GM19035 (cell line): Measurements from ENCODE around the gene ARID5B.
"Not testable (repeated sequence)": the region's sequence is repeated elsewhere in the genome, so short reads cannot be mapped to it uniquely, and the experiment has no call there.

ENCODE experiments used
- ATAC-seq: cut with Tn5 transposase; IDR thresholded peaks from one replicate; pipeline ENCODE4 v1.9.1; 2021; ENCODE audit not compliant: unreplicated experiment

ARID5B gene

DNA sequence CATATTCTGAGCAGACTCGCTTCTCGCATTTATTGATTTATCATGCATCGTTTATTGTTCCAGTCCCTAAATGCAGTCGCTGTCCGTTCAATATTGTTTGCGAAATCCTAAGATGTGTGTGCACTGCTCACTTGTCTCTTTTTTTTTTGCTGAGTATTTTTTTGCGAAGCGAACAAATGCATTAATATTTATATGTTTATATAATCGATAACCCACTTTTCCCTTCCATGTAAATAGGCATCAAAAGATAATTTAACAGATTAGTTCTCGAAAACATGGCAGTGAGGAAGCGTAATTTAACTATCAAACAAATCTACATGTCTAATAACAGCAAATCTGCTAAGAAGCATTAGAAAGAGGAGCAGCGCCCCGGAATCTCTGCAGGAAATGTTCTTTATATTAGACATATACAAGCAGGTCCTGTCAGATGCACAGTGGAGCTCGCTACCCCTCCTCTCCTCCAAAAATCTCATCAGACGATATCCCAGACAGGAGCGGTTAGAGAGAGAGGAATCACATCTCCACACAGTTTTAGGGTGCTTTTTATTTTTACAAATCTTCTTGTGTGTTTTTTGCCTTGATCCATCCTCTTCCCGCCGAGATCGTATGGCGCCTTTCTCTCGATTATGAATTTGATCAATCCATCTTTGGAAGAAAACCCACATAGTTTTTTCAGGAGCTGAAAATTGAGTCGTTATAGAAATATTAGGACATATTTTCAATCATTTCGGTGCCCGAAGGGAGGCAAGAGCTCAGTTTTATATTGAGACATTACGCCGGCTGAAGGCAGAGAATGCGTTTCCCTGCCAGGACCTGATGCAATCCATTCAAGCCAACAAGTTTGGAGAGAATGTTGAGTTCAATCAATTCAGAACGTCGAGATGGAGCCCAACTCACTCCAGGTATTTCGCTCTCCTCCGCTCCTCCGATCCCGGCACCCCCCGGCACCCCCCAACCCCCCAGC, at the start of gene ARID5B:
Gene ARID5B, plus strand, starts transcription at position 871 of the 964 bp plus-strand sequence. Its CDS starts 11 bp downstream, at position 882.
- no peak for ATAC-seq

DNA sequence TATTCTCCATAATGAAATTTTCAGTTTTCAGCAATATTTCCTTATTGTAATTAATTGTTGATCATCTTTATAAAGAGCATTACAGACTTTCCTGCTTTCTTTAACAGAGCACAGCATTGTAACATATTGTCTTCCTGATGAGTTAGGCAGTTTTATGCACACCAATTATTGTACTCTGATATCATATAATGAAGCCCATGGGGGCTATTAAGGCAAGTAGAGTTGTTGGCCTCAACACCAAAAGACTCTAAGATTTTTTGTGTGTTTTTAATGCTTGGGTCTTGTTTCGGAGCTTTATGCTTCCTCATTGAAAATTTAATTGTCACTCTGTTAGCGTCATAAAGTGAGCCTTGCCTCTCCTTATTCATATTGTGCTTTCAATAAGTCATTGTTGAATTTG, 49.2 kb upstream of the ARID5B start:
- ATAC-seq = no peak

DNA sequence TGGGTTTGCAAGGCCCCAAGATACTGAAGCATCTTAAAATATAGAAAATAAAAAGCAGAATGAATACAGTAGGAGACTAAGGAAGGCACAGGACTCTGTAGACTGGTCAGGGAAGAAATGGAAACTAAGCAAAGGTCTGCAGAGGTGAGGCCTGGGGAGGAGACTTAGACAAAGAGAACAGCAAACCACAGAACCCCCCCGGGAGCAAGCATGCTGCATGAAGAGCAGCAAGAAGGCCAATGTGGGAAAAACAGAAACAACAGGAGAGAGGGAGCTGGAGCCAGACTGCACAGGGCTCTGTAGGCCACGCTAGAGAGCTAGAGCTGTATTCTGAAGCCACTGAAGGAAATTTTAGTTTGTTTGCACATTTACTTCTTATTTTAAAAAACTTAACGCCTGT, 45.7 kb upstream of the ARID5B start:
- no peak for ATAC-seq

GRCh38 chr10:61857746-61858145, 43.8 kb upstream of the ARID5B start:
- ATAC-seq = no peak

DNA sequence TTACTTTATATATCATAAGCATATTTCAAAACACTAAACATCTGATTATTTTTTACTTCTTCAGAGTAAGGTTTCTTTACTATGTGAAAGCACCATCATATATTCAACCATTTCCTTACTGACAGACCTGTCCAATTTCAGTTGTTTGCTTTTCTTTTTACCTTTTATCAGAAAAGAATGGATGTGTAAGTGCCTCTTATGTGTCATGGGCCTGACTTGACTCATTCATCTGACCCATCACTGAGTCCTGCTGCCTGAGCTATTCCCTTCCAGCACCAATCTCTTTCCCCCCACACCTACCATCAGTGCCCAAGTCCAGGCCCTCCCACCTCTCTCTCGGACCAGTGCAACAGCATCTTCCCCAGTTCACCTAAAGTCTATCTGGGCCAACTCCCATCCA, 41.7 kb upstream of the ARID5B start:
- no peak for ATAC-seq

DNA sequence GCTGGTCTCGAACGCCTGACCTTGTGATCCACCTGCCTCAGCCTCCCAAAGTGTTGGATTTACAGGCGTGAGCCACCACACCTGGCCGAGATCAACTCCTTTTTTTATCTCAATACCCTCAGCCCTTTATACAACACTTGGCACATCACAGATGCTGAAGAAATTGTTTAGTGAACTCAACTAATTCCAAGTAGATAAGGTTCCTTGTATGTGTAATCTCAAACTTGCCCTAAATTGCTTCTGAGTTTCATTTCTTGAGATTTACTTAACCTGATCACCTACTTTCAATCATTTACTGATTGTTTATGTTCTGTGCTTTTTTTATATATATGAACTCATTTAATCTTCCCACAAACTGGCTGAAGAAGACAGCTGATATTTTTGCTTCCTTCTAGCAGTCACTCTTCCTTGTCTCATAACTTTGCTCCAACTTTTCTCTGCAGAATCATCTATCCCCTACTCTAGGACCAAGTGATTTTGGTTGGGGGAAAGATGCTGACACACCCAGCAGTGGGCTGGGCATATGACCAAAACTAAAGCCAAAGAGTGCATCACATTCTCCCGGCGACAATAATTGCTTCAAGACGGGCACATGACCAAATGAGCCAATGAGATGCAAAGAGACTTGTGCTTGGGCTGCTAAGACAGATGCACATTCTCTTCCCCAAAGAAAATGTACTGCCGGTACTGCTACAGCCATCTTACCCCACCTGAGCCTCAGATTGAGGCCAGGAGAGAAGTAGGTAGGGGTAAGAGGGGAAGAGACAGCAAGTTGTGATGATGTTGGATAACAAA, 40.3 kb upstream of the ARID5B start:
- ATAC-seq = no peak

DNA sequence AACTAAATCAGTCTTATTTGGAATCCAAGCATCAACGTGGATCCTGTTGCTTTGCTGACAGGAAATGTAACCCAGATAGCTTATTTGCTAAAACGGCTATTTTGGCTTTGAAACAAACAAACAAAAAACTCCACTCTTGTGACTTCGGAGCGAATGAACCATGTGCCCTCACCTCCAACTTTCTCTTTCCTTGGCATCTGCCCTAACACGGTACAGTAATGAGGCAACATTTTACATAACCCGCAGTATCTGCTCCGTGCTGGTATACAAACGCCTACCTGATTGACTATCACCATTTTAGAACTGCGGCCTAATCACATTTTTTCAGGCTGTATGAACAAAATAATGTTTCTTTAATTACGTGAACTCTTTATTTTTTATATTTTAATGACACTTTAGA, 37.5 kb upstream of the ARID5B start:
- no peak for ATAC-seq

DNA sequence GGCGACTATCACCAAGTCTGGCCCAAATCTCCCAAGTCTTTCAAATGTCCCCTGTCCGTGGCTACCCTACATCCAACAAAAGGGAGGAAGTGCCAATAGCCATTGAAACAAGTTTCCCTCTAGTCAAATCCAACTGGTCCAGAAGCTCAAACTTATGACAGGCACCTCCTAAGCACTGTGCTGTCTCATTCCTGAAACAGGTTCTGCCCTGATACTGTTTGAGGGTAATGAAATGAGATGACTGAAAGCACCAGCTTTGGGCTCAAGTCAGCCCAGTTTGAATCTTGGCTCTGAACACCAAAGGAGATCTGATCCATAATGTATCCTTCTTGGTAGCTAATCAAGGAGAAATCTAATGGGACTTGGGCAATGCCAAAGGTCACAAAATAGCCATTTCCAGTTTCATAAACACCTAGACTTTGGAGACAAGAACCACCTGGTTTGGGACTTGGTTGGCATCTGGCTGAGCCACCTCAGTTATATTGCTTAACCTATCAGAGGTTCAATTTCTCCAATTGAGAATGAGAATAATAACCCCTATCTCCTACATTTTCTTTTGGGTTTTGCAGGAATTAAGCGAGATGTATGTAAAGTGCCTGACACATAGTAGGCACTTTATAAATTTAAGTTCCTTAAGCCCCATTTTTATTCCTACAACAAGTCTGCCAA, 34.7 kb upstream of the ARID5B start:
- no peak for ATAC-seq

DNA sequence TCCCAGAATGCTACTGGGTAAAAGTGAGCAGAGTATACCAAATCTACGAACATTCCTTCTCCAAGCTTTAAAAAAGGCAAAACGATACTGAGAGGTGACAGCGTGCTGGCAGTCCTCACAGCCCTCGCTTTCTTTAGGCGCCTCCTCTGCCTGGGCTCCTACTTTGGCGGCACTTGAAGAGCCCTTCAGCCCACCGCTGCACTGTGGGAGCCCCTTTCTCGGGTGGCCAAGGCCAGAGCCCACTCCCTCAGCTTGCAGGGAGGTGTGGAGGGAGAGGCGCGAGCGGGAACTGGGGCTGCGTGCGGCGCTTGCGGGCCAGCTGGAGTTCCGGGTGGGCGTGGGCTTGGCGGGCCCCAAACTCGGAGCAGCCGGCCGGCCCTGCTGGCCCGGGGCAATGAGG, 34.1 kb upstream of the ARID5B start:
- ATAC-seq = not testable (repeated sequence)

- not testable (repeated sequence) for ATAC-seq
These were observed 33.7 kb upstream of the ARID5B start for GRCh38 chr10:61867817-61868216.

DNA sequence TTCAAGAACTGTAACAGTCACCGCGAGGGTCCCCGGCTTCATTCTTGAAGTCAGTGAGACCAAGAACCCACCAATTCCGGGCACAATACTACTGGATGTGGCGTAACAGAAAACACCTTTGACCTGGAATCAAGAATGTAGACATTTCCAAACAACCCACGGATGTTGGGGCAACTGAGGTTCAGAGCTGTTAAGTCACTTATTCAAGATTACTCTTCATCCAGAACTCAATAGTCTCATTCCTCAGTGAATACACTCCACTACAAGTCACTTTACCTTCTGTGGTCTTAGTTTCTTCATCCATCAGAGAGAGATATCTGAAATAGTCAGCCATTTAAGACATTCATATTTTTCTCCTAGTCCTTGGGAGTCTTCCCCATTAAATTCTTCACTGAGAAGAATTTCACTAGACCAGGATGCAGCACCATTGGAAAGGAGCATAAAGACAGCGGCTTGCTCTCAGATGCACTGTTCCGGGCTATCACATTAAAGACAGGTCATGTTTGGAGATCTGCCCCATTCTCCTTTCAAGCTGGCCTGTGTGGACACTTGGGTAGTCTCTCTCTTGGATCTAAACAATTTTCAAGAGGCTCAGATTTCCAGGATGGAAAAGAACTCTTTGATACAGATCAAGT, 32.3 kb upstream of the ARID5B start:
- ATAC-seq = no peak

DNA sequence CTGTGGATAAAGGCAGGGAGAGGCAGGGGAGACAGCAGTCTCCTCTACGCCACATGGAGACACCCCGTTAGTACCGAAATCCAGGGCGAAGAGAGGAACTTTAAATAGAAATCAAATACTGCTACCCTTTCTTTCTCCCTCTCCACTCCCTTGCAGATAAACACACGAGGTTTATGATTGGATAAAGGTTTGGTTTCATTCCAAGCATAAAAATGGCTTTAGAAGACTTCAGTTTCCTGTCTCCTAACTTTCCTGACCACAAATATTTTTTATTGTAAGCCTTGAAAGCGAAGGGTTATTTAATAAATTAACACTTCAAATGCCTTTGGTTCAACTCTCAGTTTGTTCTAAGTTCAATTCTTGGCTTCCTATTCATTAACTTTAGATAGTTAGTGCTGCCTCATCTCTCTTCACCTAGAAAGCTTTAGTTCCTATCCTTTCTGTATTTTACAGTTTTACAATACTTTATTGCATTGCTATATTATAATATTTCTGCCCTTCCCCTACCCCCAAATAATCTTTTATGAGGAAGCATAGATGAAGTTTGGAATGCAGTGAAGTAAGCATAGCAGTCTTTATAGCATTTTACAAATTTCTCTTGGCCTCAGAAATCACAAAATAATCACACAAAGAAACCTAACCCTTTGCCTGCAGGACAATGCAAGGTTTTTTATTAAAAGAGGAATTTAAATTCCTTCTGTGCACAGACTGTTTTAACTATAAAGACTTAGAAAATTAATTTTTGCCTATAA, 31.5 kb upstream of the ARID5B start:
- no peak for ATAC-seq

- no peak for ATAC-seq
These were observed 31.0 kb upstream of the ARID5B start for GRCh38 chr10:61870526-61870895.

DNA sequence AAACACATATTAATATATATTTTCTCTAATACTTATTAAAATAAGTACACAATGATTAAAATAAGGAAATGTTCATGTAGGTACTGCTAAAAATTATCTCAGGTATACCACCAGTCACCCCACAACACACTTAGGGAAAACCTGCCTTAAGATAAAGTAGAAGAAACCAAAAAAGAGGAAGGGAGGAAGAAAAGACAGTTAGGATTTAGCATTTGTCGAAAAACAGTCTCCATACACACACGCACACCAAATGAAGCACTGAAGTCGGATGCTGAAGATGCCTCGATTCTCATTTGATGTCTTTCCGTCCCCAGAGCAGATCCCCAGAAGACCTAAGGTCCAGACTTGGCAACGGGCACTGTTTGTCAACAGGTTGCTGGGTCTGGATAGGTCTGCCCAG, 30.0 kb upstream of the ARID5B start:
- ATAC-seq = no peak

GRCh38 chr10:61877887-61878739, 23.4 kb upstream of the ARID5B start:
- ATAC-seq = no peak

DNA sequence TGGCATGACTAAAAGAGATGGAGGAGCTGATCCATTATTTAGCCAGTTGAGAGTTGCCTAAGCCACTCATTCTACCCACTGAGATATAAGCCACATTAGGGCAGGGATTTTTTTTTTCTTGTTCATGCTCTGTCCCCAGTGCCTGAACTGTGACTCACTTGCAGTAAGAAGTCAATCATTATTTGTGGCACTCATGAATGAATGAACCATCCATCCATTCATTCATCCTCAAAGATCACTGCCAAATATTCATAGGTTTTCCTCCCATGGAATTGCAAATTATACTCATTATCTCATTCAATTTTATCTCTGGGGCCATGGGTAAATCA, 22.8 kb upstream of the ARID5B start:
- ATAC-seq = no peak

DNA sequence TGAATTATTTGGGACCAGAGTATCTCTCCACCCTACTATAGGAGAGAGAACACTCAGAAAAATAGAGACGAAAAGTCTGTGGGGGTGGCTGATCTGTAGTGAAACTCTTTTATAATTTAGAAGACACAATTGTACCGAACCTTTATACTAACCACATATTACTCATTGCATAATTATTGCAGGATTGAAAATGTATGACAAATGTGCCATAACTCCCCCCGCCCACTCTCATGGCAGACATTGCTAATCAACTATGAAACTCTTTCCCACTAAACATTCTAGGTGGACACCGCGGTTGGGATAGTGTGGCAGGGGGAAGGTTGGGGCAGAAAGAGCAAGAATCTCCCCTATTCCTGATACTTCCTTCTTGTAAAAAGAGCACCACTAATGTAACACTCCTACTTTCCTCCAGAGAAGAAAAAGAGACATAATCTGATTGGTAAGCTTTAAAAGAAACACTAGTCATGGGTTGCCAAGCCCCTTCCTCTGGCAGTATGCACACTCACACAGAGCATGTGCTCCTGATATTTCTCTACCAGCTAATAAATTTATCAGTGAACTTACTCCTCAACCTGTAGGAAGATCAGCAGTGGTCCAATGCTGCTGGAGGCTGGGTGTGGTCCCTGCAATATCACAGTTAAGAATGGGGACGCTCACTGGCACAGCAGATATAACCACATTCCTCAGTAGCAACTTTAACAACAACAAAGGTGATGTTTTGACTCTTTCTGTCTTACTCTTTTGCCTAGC, 18.7 kb upstream of the ARID5B start:
- no peak for ATAC-seq

GRCh38 chr10:61883371-61884025, 18.0 kb upstream of the ARID5B start:
- no peak for ATAC-seq
